Activated T-cell treated with anti-CD3 and anti-CD28 coated beads, Interleukin-2, amount 50 U/mL, for 24 hours (primary cell): ENCODE data around the gene ARHGAP12.
A peak's percentile ranks its signal among the peaks of the same experiment; 100 is the strongest.

ENCODE experiments used
- DNase-seq: peaks from one replicate; pipeline ENCODE4 v3.0.0-alpha.2; 2020
- H3K27ac Mint-ChIP-seq: 2 replicates; pipeline ENCODE4 v1.8.0; 2020; ENCODE audit warnings: mild to moderate bottlenecking, mixed read lengths
- H3K27me3 Mint-ChIP-seq: 2 replicates; pipeline ENCODE4 v1.8.0; 2020; ENCODE audit warnings: mixed read lengths
- H3K36me3 Mint-ChIP-seq: 2 replicates; pipeline ENCODE4 v1.8.0; 2020; ENCODE audit warnings: low read depth, mixed read lengths
- H3K4me1 Mint-ChIP-seq: 2 replicates; pipeline ENCODE4 v1.8.0; 2020; ENCODE audit warnings: low read depth, mixed read lengths
- H3K4me3 Mint-ChIP-seq: 2 replicates; pipeline ENCODE4 v1.8.0; 2020; ENCODE audit warnings: mild to moderate bottlenecking, moderate library complexity, mixed read lengths
- H3K9me3 Mint-ChIP-seq: 2 replicates; pipeline ENCODE4 v1.8.0; 2020; ENCODE audit warnings: mixed read lengths

The ARHGAP12 gene

GRCh38 chr10:31820778-31821369 lies 107.8 kb downstream of the ARHGAP12 start:
- Mint-ChIP-seq H3K36me3 (peaks cover 35% of the 10 kb centered on the region), H3K4me3 (no peak overlapping the region), H3K27me3 (no peaks in the 10 kb centered on the region), H3K4me1 (no peaks in the 10 kb centered on the region), H3K9me3 (no peaks in the 10 kb centered on the region), H3K27ac (no peak overlapping the region)
- DNase-seq, result no peak

GRCh38 chr10:31820096-31820495 lies 108.5 kb downstream of the ARHGAP12 start:
- no peaks in the 10 kb centered on the region for H3K4me1 Mint-ChIP-seq
- H3K27ac Mint-ChIP-seq, result no peak overlapping the region
- H3K9me3 Mint-ChIP-seq, result no peaks in the 10 kb centered on the region
- H3K4me3 Mint-ChIP-seq, result no peak overlapping the region
- DNase-seq, result no peak
- no peaks in the 10 kb centered on the region for H3K27me3 Mint-ChIP-seq
- H3K36me3 Mint-ChIP-seq, result peaks cover 32% of the 10 kb centered on the region

DNA sequence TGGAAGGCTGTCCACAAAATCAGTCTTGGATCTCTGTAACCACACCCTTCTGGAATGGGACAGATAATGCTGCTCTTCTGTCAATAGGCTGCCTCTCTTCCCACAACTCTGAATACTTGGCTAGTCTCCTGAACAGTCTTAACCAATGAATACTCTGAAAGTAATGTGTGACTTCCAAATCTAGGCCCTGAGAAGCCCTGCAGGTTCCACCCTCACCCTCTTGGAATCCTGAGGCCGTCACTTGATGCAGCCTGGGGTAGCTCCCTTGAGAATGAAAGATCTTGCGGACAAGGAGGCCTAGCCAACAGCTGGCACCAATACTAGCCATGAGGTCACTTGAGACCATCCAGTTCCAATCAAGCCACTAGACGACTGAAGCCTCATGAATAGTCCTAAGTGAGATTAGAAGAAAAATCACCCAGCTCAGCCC lies 109.2 kb downstream of the ARHGAP12 start:
- peaks cover 30% of the 10 kb centered on the region for H3K36me3 Mint-ChIP-seq
- H3K27me3 Mint-ChIP-seq, result no peaks in the 10 kb centered on the region
- H3K4me3 Mint-ChIP-seq, result no peak overlapping the region
- no peaks in the 10 kb centered on the region for H3K4me1 Mint-ChIP-seq
- H3K9me3 Mint-ChIP-seq, result no peaks in the 10 kb centered on the region
- no peak overlapping the region for H3K27ac Mint-ChIP-seq
- DNase-seq, result no peak

DNA sequence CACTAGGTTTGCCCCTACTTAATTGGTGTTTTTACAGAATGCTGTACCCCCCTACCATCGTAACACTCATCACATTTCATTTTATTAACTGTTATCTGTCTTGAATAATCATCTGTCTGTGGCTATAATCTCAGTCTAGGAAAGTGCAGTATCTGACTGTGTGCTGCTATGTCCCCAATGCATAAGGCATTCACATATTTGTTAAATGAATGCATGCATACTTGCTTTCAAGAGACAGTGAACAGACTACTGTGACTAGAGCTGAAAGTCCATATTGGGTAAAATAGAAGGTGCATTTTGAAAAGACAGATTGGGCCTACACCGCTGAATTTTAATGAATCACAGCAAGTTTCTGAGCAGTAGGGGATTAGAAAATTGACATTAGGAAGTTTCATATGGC lies 112.3 kb downstream of the ARHGAP12 start:
- Mint-ChIP-seq H3K4me3 (no peak overlapping the region), H3K4me1 (no peaks in the 10 kb centered on the region), H3K36me3 (peaks cover 27% of the 10 kb centered on the region), H3K27me3 (no peaks in the 10 kb centered on the region), H3K9me3 (no peaks in the 10 kb centered on the region), H3K27ac (no peak overlapping the region)
- DNase-seq, result no peak

DNA sequence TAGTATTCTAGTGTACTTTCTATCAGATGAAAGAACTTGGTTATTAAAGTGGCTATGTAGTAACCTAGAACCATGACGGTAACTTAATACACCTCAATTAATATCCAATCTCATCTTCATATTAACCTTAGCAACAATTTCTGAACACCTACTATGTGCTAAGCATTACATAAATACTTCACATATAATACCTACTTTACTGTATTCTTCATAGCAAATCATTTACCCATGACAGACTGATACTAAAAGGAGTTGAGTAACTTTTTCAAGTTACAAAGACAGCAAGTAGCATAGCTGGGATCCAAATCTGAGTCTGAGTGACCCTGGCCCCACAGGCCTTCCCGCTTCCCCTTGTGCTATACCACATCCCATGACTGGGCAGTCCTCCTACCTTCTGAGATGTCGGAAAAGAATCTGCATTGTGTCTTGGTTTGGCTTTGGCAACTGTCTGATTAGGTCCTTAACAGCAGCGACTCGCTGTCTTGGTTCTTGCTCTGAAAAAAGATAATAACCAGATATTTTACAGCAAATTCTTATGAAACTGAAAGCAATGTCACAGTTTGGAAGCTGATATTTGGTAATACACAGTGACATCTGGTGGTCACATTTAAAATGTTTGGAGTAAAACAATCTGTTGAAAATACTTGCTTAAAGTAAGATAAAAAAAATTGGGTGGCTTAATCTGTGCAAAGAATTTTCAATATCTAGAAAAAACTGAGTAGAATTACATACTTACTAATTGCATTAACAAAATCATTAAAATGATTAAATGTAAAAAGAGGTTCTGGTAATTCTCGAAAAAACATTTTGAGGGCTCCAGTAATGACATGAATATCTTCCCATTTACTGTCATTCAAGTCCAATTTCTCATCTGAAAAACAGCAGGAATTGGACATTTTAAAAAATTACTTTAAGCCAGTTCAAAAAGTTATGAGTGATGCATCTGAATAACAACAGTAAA lies 120.1 kb downstream of the ARHGAP12 start:
- Mint-ChIP-seq H3K36me3 (peaks cover 23% of the 10 kb centered on the region), H3K9me3 (no peaks in the 10 kb centered on the region), H3K4me3 (peak overlapping the region; percentile 43), H3K4me1 (peaks cover 8% of the 10 kb centered on the region), H3K27ac (peak overlapping the region; percentile 85), H3K27me3 (no peaks in the 10 kb centered on the region)
- peak; percentile 38 for DNase-seq

DNA sequence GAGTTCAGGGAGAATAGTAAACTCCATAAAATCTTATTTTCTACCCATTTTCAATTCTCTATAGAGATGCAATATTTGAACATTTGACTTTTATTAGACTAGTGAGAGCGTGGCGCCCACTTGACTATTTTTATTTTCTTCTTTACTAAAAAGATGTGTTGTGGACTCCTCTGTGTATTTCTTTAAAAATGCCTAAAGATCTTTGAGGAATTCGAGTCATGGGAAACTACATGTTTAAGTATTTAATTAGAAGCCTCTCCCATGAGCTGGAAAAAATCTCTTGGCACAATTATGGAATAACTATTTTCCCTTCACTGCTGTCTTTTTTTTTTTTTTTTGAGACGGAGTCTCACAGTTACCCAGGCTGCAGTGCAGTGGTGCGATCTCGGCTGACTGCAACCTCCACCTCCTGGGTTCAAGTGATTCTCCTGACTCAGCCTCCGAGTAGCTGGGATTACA lies 124.2 kb downstream of the ARHGAP12 start:
- Mint-ChIP-seq H3K27ac (no peak overlapping the region), H3K4me3 (no peak overlapping the region), H3K27me3 (no peaks in the 10 kb centered on the region), H3K36me3 (peaks cover 22% of the 10 kb centered on the region), H3K9me3 (no peaks in the 10 kb centered on the region), H3K4me1 (peaks cover 8% of the 10 kb centered on the region)
- no peak for DNase-seq

DNA sequence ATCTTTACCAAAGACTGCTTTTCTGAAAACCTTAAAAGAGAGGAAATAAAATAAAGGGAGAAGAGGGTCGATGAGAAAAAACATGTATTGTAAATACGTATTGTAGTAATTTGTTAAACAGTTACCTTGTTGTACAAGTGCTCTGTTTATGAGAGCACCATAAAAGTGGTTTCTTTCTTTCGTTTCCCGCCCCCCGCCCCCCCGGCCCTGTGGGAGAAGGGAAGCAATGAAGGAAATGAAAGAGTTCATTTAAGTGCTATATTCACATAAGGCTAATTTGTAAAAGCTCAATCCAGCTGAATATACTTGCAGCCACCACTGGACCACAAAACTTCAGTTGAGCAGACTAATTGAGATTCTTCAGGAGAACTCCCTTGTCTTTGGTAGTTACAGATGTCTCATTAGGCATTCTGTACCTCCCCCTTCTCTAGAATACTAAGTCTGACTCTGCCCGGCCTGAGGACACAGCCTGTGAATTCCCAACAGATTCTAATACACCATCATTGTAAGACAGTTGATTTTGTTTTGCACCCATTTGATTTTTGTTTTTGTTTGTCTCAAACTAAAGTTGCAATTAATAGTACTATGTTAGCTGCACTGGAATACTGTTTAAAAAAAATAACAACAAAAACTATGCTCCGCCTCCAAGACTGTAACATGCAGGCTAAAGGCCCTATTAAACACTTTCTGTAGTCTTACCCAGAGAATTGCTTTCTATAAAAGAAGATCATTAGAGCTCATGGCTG lies 124.9 kb downstream of the ARHGAP12 start:
- no peak for DNase-seq
- H3K27ac Mint-ChIP-seq, result no peak overlapping the region
- H3K4me3 Mint-ChIP-seq, result no peak overlapping the region
- H3K36me3 Mint-ChIP-seq, result peaks cover 22% of the 10 kb centered on the region
- H3K4me1 Mint-ChIP-seq, result peaks cover 7% of the 10 kb centered on the region
- no peaks in the 10 kb centered on the region for H3K9me3 Mint-ChIP-seq
- no peaks in the 10 kb centered on the region for H3K27me3 Mint-ChIP-seq

DNA sequence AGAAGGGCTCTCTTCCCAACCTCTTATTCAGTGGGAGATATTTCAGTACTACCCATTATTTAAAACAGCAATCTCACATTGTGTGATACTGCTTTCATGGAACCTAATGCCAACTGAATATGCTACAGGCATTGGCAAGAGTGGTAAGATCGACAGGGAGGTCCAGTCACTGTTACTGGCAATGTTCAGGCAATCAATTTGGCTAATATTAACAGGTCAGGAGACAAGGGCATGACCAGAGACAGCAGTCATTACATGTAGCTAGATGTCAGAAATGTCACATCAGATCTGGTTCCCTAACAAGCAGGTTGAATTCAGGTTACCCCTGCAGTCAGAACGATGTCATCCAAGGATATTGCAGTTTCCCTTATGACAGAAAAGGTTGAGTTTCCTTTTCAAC lies 129.4 kb downstream of the ARHGAP12 start:
- H3K36me3 Mint-ChIP-seq, result peaks cover 4% of the 10 kb centered on the region
- H3K27me3 Mint-ChIP-seq, result no peaks in the 10 kb centered on the region
- no peak for DNase-seq
- H3K9me3 Mint-ChIP-seq, result no peaks in the 10 kb centered on the region
- H3K4me1 Mint-ChIP-seq, result no peaks in the 10 kb centered on the region
- H3K27ac Mint-ChIP-seq, result no peak overlapping the region
- H3K4me3 Mint-ChIP-seq, result no peak overlapping the region

- no peak overlapping the region for H3K27ac Mint-ChIP-seq
- H3K4me3 Mint-ChIP-seq, result no peak overlapping the region
- H3K27me3 Mint-ChIP-seq, result peaks cover 8% of the 10 kb centered on the region
- H3K4me1 Mint-ChIP-seq, result peaks cover 5% of the 10 kb centered on the region
- DNase-seq, result no peak
- H3K36me3 Mint-ChIP-seq, result no peaks in the 10 kb centered on the region
- H3K9me3 Mint-ChIP-seq, result no peaks in the 10 kb centered on the region
These were observed 135.9 kb downstream of the ARHGAP12 start for GRCh38 chr10:31792745-31793144.

GRCh38 chr10:31789555-31789954 lies 139.1 kb downstream of the ARHGAP12 start:
- Mint-ChIP-seq H3K9me3 (no peaks in the 10 kb centered on the region), H3K27me3 (peaks cover 8% of the 10 kb centered on the region), H3K4me1 (peaks cover 5% of the 10 kb centered on the region), H3K4me3 (no peak overlapping the region), H3K27ac (no peak overlapping the region), H3K36me3 (no peaks in the 10 kb centered on the region)
- DNase-seq, result no peak

- no peak overlapping the region for H3K4me3 Mint-ChIP-seq
- no peak for DNase-seq
- H3K36me3 Mint-ChIP-seq, result no peaks in the 10 kb centered on the region
- H3K9me3 Mint-ChIP-seq, result no peaks in the 10 kb centered on the region
- H3K27ac Mint-ChIP-seq, result no peak overlapping the region
- no peaks in the 10 kb centered on the region for H3K27me3 Mint-ChIP-seq
- H3K4me1 Mint-ChIP-seq, result no peaks in the 10 kb centered on the region
These were observed 145.9 kb downstream of the ARHGAP12 start for GRCh38 chr10:31782701-31783100.

DNA sequence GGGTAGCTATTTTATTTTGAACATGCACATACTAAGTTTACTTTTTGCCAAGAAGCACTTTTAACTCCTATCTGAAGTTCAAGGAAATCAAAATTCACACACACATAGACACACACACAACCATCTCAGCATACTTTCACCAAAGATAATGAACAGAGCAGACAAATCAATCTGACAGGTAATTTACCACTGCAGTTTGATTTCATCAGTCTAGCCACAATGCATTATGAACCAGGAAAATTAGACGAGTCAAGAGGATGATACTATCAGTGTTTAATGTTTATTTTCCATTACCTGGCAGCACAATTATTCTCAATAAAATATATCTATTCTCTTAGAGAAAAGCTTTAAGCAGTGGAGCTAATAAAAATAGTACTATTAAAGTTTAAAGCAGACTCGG lies 147.9 kb downstream of the ARHGAP12 start:
- H3K9me3 Mint-ChIP-seq, result no peaks in the 10 kb centered on the region
- no peaks in the 10 kb centered on the region for H3K4me1 Mint-ChIP-seq
- no peaks in the 10 kb centered on the region for H3K27me3 Mint-ChIP-seq
- DNase-seq, result no peak
- H3K27ac Mint-ChIP-seq, result no peak overlapping the region
- H3K36me3 Mint-ChIP-seq, result no peaks in the 10 kb centered on the region
- H3K4me3 Mint-ChIP-seq, result no peak overlapping the region

DNA sequence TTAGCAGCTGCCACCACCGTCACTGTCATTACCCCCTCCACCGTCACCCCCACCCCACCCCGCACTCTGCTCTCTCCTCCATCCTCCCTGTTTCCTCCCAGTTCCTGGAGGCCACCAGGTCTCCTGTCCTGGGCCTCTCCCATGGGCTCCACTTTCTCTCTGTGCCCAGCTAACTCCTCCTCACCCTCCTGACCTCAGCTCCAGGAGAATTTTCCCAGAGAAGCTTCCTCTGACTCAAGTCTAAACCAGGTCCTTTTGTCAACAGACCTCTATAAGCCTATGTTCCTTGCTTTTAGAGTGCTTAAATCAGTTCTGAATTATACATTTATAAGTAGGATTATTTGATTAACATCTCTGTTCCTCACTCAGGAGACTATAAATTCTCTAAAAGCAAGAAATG lies 150.0 kb downstream of the ARHGAP12 start:
- Mint-ChIP-seq H3K9me3 (no peaks in the 10 kb centered on the region), H3K36me3 (no peaks in the 10 kb centered on the region), H3K27ac (no peak overlapping the region), H3K27me3 (no peaks in the 10 kb centered on the region), H3K4me3 (no peak overlapping the region), H3K4me1 (no peaks in the 10 kb centered on the region)
- no peak for DNase-seq

- H3K4me1 Mint-ChIP-seq, result no peaks in the 10 kb centered on the region
- H3K27ac Mint-ChIP-seq, result no peak overlapping the region
- H3K4me3 Mint-ChIP-seq, result no peak overlapping the region
- H3K27me3 Mint-ChIP-seq, result no peaks in the 10 kb centered on the region
- H3K9me3 Mint-ChIP-seq, result no peaks in the 10 kb centered on the region
- no peaks in the 10 kb centered on the region for H3K36me3 Mint-ChIP-seq
- DNase-seq, result no peak
These were observed 152.5 kb downstream of the ARHGAP12 start for GRCh38 chr10:31776159-31776558.
